HG03521 (cell line): ENCODE results near the gene SAPCD2.

Source experiments
- ATAC-seq: cut with Tn5 transposase; IDR thresholded peaks from one replicate; pipeline ENCODE4 v1.9.1; 2021; ENCODE audit warnings: mild to moderate bottlenecking, moderate library complexity; ENCODE audit not compliant: unreplicated experiment

Gene SAPCD2

DNA sequence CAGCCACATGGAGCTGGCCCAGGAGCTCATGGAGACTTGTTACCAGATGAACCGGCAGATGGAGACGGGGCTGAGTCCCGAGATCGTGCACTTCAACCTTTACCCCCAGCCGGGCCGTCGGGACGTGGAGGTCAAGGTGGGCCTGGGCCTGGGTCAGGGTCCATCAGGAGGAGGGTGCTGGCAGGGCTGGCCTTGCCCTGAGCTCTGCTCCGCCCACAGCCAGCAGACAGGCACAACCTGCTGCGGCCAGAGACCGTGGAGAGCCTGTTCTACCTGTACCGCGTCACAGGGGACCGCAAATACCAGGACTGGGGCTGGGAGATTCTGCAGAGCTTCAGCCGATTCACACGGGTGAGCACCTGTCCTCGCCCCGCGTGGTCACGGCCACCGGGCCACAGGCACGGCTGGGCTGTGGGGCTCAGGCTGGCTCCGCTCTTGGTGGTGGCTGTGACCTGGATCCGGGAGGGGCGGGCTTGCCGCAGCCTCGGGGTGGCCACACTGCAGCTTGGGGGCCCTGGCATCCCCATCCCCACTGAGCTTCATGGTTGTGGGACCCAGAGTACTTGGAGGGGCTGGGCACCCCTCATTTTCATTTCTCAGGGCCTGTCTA lies 37.1 kb upstream of the SAPCD2 start:
- ATAC-seq = no peak

DNA sequence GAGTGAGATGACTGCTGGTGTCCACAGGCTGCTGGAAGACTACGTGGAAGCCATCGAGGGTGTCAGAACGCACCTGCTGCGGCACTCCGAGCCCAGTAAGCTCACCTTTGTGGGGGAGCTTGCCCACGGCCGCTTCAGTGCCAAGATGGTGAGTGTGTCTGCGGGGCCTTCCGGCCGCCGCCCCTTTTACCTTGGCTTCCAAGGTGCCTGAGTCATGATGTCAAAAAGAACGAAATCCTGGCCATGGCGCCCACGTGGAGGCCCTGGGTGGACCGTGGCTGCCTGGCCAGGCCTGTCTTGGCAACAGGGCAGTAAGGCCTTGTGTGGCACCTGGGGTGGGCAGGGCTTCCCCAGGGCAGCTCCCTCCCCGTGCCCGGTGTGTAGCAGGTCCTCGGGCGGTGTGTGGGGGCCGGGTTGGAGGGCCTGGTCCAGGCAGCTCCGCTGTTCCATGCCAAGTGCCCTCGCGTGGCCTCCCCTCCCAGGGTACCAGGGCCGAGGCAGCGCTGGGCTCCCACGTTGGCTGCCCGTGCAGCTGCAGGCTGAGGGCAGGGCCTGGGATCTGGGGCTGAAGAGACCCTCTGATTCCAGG lies 36.4 kb upstream of the SAPCD2 start:
- ATAC-seq = no peak

DNA sequence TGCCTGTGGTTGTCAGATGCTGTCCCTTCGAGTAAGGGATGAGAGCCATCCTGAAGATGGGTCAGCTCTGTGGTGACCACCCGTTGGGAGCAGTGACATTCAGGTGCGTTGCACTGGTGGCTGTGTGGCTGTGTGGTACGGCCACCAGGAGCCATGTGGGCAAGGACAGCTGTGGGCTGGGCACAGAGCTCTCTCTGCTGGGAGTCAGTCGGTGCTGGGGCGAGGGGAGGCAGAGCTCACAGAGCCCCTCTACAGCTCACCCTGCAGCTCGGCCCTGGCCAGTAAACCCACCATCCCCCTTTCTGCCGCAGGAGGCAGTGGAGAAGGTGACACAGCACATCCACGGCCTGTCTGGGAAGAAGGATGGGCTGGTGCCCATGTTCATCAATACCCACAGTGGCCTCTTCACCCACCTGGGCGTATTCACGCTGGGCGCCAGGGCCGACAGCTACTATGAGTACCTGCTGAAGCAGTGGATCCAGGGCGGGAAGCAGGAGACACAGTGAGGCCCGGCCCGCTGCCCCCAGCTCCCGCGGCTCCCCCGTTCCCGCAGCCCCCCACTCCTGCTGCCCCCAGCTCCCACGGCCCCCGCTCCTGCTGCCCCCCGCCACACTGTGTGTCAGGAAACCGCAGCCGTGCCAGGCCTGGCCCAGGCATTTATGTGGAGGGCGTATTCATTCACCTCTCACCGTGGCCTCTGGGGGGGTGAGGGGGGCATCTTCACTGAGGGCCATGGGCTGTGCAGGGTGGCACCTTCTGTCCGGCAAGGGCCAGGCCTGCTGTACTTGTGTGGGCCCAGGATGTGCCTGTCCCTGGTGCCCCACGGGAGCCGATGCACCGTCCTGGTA lies 35.7 kb upstream of the SAPCD2 start:
- ATAC-seq = no peak

DNA sequence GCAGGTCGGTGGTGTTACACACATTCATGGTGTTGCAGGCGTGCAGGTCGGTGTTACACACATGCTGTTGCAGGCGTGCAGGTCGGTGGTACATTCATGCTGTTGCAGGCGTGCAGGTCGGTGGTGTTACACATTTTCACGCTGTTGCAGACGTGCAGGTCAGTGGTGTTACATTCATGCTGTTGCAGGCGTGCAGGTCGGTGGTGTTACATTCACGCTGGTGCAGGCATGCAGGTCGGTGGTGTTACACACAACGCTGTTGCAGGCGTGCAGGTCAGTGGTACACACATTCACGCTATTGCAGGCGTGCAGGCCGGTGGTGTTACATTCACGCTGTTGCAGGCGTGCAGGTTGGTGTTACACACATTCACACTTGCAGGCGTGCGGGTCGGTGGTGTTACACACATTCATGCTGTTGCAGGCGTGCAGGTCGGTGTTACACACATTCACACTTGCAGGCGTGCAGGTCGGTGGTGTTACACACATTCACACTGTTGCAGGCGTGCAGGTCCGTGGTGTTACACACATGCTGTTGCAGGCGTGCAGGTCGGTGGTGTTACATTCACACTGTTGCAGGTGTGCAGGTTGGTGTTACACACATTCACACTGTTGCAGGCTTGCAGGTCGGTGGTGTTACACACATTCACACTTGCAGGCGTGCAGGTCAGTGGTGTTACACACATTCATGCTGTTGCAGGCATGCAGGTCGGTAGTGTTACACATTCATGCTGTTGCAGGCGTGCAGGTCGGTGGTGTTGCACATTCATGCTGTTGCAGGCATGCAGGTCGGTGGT lies 33.0 kb upstream of the SAPCD2 start:
- ATAC-seq = no peak

DNA sequence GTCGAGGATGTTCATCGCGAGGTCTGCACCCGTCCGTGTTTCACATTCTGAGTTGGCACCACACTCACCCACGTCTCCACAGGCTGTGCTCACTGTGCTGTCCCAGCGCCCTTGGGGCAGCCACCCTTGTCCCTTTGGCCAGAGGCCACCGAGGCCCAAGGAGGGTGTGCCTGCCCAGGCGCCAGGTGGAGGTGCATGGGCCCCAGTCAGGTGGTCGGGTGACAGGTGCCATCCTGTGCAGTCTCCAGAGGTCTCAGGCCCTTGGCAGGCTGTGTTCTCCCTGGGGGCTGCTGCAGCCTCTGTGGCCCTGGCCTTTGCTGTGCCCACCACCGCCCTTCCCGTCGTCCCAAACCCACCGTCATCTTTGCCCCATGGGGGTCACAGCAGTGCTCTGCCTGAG lies 28.9 kb upstream of the SAPCD2 start:
- ATAC-seq = no peak

DNA sequence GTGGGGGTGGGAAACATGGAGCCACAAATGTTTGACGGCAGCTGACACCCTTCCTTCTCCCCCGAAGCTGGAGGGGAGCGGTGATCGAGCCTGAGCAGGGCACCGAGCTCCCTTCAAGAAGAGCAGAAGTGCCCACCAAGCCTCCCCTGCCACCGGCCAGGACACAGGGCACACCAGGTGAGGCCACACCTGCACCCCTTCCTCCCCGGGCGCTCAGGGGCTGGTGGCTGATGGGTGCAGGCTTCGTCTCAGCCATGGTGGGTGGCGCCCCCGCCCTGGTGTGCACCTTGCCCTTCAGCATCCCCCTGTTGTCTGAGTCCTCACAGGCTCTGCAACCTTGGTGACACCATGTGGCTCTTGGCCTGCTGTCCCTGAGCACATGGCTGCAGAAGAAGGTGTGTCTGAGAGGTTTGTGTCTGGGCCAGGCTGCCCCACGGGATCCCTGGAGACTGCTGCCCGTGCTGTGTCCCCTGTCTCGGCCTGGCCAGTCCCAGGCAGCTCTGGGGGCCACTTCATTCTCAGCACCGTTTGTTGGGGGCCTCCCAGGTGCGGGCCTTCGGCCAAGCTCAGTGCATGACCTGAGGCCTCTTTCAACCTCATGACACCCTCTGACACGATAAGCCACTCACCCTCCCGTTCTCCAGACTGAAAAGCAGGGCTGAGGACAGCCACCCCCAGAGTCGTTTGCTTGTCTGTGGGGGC lies 27.6 kb upstream of the SAPCD2 start:
- ATAC-seq = no peak

DNA sequence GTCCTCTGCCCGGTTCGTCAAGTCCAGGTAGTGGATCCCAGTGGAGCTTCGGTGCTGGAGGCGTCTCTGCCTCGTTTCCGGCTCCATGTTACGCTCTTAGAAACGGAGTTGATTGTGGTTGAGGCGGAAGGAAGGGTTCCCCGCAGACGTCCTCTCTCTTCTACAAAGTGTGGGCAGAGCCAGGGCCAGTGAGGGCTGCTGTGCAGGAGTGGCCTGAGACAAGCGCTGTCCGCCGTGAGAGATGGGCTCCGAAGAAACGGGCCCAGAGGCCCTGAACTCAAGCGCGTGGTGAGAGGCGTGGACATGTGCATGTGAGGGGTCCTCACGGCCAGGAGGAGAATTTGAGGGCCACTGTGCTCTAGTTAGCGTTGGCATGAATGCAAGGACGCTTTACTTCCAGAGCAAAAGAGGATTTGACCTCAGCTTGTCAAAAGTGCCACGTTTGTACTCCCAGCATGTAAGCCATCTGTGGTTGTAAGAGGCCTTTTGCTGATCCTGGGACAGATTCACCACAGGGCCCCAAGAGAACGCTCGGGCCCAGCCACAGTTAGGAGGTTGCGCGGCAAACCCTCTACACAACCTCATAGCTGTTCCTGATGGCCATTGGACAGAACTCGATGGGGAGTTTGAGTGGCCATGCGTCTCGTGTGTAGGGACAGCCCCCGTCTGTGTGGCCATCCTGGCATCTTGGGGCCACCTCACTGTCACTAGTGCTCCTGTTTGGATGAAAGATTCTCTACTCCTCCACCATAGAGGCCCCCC lies 26.6 kb upstream of the SAPCD2 start:
- no peak for ATAC-seq

DNA sequence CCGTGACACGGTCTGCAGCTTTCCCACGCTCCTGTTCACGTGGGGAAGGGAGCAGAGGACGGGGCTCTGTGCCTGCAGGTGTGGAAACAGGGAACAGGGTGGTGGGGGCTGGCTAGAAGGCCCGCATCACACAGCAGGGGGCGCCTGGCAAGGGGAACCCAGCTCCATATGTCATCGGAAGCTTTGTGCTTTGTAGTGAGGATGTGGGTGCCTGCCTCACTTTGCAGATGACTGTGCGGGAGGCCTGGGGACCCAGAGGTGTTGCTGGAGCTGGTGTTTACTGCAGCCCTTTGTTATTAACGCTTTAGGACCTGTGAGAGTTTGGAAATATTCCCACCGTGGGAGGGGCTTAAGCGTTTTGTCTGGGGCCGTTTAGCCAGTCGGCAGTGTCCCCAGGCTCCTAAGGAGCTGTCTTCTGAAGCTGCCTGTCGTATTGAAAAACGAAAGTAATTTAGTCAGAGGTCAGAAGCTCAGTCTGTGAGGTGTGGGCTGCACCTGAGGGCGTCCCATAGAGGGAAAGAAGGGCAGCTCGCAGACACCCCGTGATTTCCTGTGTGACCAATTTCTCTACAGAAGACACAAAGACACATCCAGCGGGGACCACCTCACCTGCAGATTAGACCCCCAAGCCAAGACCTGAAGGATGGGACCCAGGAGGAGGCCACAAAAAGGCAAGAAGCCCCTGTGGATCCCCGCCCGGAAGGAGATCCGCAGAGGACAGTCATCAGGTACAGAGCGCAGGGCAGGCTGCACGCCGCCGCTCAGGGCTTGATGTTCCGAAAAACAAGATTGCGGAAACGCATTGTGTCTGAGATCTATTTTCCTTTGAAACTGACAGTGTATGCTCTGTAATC lies 25.5 kb upstream of the SAPCD2 start:
- peak; percentile 70 for ATAC-seq

DNA sequence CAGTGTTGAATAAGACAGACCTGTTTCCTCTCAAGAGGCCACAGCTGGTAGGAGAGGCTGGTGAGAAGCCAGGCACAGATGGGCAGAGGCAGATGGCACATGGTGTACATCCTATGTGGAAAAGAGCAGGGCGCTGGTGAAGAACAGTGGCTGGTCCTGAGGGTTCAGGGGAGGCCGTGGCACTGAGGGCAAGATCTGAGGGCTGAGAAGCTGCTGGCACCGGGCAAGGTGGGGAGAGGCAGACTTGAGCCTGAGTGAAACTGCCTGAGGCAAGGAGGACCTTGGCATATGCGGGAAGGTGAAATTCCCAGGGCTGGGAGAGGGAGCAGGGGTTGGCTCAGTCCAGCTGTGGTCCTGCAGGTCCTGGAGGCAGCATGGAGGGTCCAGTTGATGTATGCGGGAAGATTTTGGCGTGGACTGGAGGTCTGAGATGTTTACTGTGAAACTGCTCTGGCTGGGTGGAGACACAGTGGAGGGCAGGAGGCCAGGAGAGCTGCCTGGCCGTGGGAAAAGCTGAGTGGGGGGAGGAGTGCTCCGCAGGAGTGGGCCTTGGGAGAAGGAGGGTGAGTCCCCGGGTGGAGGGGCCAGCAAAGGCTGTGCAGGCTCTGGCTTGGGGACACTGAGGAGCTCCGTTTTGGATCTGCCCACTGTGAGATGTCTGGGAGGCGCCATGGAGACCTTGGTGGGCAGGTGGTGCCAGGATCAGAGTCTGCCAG lies 19.0 kb upstream of the SAPCD2 start:
- ATAC-seq = no peak

DNA sequence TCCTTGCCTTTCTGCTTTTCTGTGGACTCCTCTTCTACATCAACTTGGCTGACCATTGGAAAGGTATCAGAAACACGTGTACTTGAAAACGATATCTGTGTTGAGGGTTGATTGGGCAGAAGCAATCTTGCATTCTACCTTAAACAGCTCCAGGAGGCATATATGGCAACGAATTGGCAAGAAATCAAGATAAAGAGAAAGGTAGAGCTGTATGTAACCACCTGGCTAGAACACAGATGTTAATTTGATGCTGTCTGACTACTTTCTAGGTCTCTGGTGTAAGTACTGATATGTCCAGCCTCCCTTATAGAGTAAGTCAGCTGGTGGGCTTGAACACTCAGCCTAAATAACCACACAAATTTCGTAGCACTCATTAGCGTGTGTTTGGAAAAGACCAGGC lies 17.8 kb upstream of the SAPCD2 start:
- no peak for ATAC-seq

DNA sequence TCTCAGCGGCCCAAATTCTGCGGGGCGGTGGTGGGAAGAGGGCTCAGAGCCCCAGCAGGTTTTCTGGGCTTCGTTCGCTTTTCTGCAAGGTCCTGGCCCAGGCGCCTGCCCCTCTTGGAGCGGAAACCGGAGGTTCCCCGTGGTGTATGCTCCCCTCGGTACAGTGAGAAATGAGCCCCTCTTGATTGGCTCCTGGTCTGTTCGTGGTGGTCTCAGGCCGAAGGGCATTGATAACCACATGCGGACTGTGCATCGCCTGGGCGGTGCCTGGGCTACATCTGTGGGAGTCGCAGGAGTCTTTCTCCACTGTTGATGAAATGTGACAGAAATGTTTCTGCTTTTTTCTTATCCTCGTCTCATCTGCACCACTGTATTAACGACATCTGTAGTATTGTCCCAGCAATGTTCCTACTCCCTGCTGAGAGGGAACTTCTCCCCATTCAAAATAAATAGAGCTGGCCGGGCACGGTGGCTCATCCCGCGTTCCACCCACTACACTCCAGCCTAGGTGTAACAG lies 17.1 kb upstream of the SAPCD2 start:
- no peak for ATAC-seq

DNA sequence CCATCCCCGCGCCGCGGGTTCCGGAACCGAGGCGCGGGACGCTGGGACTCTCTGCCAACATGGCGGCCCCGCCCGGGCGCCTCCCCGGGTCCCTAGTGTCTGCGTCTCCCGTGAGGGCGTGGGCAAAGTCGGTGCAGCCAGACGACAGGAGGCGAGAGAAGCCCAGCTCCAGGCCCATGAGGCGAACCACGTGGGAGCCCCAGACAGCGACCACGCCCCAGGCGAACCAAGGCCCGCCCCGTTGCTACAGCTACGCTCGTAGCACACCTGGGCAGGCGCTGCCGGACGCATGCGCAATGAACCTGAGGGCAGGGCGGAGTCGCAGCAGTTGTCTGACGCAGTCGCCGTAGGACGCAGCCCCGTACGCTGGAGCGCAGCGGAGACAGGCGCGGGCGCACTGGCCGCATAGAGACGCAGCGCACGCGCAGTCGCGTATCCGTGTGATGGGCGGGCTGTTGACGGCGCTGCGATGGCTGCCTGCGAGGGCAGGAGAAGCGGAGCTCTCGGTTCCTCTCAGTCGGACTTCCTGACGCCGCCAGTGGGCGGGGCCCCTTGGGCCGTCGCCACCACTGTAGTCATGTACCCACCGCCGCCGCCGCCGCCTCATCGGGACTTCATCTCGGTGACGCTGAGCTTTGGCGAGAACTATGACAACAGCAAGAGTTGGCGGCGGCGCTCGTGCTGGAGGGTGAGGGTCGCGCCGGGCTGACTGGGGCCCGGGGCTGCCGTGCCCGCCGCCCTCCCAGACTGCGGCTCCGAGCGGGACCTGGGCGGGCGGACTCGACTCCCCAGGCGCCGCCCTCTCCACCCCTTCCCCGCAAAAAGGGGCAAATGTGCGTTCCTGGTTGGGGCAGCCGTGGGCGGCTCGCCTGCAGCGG lies 16.4 kb upstream of the SAPCD2 start, which contains the start of gene MAN1B1:
TSS of gene MAN1B1 (plus strand) at position 455 of the 878 bp plus-strand sequence. CDS start at position 470, 15 bp downstream.
- peak; percentile 76 for ATAC-seq

DNA sequence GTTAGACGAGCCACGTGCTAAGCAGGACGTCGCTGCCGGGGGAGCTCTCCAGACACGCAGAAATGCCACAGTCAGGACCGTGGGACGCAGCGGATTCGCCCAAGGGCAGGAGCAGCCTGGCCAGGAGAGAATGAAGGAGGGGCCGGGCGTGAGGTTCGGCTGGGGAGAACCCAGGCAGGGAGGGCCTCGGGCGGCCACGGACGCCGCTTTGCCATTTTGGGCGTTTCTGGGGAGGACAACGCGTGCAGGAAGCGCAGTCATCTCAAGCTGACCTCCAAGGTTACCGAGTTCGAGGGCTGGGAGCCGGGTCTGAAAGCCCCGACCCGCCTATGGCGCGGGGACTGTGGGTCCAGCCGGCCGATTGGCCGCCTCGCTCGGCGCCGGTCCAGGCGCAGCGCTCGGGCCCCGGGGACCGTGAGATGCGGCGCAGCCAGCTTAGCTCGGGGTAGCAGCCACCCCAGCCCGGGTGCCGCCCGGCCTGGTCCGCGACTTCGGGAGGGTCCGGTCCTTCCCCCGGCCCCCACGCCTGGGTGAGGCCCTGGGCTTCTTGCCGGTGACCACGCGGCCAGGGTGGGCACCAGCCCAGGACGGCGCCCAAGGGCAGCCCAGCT lies 15.7 kb upstream of the SAPCD2 start:
- ATAC-seq = no peak

DNA sequence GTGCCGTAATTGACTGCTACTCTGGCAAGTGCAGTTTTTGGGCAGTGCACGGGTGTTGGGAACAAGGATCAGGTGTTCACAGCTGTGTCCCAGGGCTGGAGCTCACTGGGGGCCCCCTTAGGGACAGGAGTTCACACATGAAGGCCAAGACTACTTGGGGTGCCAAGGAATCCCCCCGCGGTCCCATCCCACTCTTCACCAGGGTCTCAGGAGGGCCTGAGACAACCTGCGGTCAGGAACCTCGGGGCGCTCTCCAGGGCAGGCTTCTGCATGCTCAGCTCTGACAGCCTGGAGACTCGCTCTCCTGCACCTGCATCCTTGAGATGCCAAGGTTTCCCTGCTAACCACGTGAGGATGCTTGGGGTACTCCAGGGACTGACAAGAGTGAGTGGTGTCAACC lies 14.2 kb upstream of the SAPCD2 start:
- no peak for ATAC-seq

DNA sequence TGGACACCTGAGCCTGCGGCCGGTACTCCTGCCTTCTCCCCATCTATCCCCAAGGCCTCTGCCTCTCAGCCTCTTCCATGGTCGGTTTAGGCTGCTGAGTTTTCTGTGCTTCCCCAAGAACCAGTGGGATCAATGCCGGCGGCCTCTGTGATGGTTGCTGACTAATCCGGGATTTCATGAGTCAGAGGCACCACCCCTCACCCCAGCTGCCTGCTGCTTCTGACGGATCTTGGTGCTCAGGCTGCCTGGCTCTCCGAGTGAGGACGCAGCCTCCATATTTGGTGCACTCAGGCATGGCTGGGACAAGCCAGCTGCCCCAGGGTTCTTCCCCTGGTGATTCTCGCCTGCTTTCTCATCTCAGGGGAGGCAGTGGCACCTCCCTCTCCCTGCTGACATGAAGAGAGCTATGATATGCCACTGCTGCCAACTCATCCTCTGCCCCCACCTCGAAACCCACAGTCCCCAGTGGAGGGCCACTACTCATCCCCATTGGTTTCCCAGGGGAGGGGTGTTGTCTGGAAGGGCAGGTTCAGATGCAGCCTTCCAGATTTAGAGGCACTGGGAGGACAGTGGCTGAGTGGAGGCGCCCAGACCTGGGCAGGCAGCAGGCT lies 13.1 kb upstream of the SAPCD2 start:
- ATAC-seq = no peak

DNA sequence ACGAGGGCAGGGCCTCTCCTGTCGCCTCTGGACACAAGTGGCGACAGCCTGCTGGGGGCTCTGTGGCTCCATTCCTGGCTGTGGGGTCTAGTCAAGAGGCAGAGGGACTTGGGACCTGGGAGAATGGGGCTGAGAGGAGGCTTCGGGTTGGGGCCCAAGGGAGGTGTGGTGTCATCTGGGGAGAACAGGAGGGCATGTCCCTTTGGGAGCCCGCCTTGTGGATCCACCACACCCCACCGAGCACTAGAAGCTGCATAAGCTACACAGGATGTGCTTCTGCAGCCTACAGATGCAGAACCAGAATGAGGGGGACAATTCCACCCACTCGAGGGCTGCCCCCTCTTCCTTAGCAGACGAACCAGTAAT lies 12.6 kb upstream of the SAPCD2 start:
- ATAC-seq = no peak
